NB4 (cell line): ENCODE data around the gene ARHGAP26.

ENCODE experiments used
- DNase-seq: peaks from one replicate; pipeline ENCODE4 v3.0.0; 2010; ENCODE audit warnings: low read depth
- H3K4me3 ChIP-seq: one replicate; pipeline ENCODE4 v1.5.1; 2011; ENCODE audit warnings: mild to moderate bottlenecking, low read depth, low read length, moderate library complexity
- CTCF ChIP-seq: IDR thresholded peaks from one replicate; pipeline ENCODE4 v1.5.1; 2012; ENCODE audit warnings: low read depth, low read length
- MAX ChIP-seq: IDR thresholded peaks from 2 replicates; pipeline ENCODE4 v1.6.1; 2011; ENCODE audit warnings: low read depth, low read length
- MYC ChIP-seq: IDR thresholded peaks from 2 replicates; pipeline ENCODE4 v1.6.1; 2011; ENCODE audit warnings: low read depth, low read length
- POLR2A ChIP-seq: IDR thresholded peaks from 2 replicates; pipeline ENCODE4 v1.6.1; 2011; ENCODE audit warnings: mild to moderate bottlenecking; ENCODE audit not compliant: insufficient read length; ENCODE audit errors: extremely low read depth

Gene ARHGAP26

GRCh38 chr5:143219696-143220095, 449.5 kb downstream of the ARHGAP26 start:
- H3K4me3 ChIP-seq: no peak overlapping the region
- DNase-seq: peak; percentile 18
- TF ChIP-seq MAX (peak; percentile 91), POLR2A (no peak), MYC (peak; percentile 53), CTCF (no peak)

GRCh38 chr5:143220748-143221251, 450.6 kb downstream of the ARHGAP26 start:
- H3K4me3 ChIP-seq: no peak overlapping the region
- TF ChIP-seq POLR2A (no peak), CTCF (no peak), MAX (no peak), MYC (no peak)
- no peak for DNase-seq

- peak; percentile 45 for TF ChIP-seq MAX
- no peak for TF ChIP-seq CTCF
- peak; percentile 41; the same call in 1 of the 2 replicates for TF ChIP-seq MYC
- TF ChIP-seq POLR2A: no peak
- H3K4me3 ChIP-seq: peak overlapping the region; percentile 37
- DNase-seq: peak; percentile 91
These were observed 452.4 kb downstream of the ARHGAP26 start for GRCh38 chr5:143222287-143223231.

GRCh38 chr5:143224672-143225071, 454.5 kb downstream of the ARHGAP26 start:
- no peak overlapping the region for H3K4me3 ChIP-seq
- no peak for TF ChIP-seq CTCF
- TF ChIP-seq MYC: no peak
- DNase-seq: no peak

- H3K4me3 ChIP-seq: no peak overlapping the region
- DNase-seq: no peak
- no peak for TF ChIP-seq MYC
- TF ChIP-seq POLR2A: no peak
- no peak for TF ChIP-seq MAX
- no peak for TF ChIP-seq CTCF
These were observed 455.3 kb downstream of the ARHGAP26 start for GRCh38 chr5:143225511-143225910.
